ENCODE results near the gene BANP.

DNA sequence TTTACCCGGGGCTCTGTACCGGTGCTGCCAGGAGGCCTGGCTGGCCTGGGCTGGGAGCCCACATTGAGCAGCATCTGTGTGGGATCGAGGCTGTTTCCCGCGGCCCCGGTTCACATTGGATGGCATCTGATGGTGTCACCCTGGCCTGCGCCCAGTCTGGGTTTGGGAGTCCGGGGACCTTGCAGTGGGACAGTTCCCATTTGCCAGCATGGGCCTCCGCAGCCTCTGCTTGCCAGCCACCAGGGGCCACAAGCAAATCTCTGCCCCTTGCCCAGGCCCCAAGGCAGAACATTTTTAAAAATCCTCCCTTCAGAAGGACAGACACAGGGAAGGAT is 64.5 kb downstream of the BANP start:
- TF ChIP-seq, protein P1, sequence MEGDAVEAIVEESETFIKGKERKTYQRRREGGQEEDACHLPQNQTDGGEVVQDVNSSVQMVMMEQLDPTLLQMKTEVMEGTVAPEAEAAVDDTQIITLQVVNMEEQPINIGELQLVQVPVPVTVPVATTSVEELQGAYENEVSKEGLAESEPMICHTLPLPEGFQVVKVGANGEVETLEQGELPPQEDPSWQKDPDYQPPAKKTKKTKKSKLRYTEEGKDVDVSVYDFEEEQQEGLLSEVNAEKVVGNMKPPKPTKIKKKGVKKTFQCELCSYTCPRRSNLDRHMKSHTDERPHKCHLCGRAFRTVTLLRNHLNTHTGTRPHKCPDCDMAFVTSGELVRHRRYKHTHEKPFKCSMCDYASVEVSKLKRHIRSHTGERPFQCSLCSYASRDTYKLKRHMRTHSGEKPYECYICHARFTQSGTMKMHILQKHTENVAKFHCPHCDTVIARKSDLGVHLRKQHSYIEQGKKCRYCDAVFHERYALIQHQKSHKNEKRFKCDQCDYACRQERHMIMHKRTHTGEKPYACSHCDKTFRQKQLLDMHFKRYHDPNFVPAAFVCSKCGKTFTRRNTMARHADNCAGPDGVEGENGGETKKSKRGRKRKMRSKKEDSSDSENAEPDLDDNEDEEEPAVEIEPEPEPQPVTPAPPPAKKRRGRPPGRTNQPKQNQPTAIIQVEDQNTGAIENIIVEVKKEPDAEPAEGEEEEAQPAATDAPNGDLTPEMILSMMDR (IDR thresholded peaks at IDR 0.05), result no peak
- no peak for TF ChIP-seq POLR2AphosphoS5 (IDR thresholded peaks at IDR 0.05; ENCODE audit: low read depth, low read length)
- no peak for TF ChIP-seq REST (IDR thresholded peaks at IDR 0.05; ENCODE audit: insufficient read depth in 1 of 2, low read depth in 2 of 2, low read length in 1 of 2)
- no peak for TF ChIP-seq SIN3A (IDR thresholded peaks at IDR 0.05; ENCODE audit: borderline replicate concordance, insufficient read depth, low read depth, low read length)
